Hepatocyte (in vitro differentiated cells): ENCODE measurements around the gene VEPH1.

Source experiments
- EZH2 ChIP-seq: fragments of 200-600 bp; sonication (generic); IDR thresholded peaks from 2 replicates; pipeline ENCODE4 v1.6.1; 2016; ENCODE audit warnings: antibody characterized with exemption, mild to moderate bottlenecking, borderline replicate concordance
- EZH2phosphoT487 ChIP-seq: fragments of 200-600 bp; sonication (generic); IDR thresholded peaks from one replicate; pipeline ENCODE4 v1.6.1; 2018; ENCODE audit warnings: antibody characterized with exemption, mild to moderate bottlenecking, low read depth, moderate library complexity; ENCODE audit not compliant: unreplicated experiment, severe bottlenecking
- TF ChIP-seq, protein P1 (sequence below): fragments of 200-600 bp; sonication (generic); IDR thresholded peaks from 2 replicates; pipeline ENCODE4 v1.5.1; 2016; ENCODE audit warnings: antibody characterized with exemption, mild to moderate bottlenecking; ENCODE audit not compliant: poor library complexity

DNA sequence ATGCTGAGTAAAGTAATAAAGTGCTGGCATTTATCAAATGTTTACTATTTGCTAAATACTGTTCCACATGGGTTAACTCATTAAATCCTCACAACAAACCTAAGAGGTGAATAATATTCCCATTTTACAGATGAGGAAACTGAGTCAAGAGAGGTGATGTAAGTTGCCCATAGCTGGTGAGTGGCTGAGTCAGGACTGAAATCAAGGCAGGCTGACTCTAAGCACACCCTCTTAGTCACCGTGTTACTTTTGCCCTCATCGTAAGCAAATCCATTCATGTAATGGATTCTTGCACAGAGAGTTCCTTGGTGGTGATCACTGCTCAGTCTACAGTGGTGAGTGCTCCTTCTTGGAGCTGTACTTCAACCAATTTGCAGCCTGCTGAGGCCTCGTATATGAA, 95.4 kb downstream of the VEPH1 start:
- TF ChIP-seq, protein P1, sequence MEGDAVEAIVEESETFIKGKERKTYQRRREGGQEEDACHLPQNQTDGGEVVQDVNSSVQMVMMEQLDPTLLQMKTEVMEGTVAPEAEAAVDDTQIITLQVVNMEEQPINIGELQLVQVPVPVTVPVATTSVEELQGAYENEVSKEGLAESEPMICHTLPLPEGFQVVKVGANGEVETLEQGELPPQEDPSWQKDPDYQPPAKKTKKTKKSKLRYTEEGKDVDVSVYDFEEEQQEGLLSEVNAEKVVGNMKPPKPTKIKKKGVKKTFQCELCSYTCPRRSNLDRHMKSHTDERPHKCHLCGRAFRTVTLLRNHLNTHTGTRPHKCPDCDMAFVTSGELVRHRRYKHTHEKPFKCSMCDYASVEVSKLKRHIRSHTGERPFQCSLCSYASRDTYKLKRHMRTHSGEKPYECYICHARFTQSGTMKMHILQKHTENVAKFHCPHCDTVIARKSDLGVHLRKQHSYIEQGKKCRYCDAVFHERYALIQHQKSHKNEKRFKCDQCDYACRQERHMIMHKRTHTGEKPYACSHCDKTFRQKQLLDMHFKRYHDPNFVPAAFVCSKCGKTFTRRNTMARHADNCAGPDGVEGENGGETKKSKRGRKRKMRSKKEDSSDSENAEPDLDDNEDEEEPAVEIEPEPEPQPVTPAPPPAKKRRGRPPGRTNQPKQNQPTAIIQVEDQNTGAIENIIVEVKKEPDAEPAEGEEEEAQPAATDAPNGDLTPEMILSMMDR = no peak
- TF ChIP-seq EZH2phosphoT487 (no peak), EZH2 (no peak)
